Coronary artery (tissue), 2 donors: ENCODE results near the gene MTMR4.
A peak's percentile ranks its signal among the peaks of the same experiment; 100 is the strongest.
"Not testable (repeated sequence)": the region's sequence is repeated elsewhere in the genome, so short reads cannot be mapped to it uniquely, and the experiment has no call there.

Experiments used
- DNase-seq: peaks from one replicate; pipeline ENCODE4 v3.0.0-alpha.2; 2017; ENCODE audit warnings: low spot score
- H3K27ac ChIP-seq, 2 donors: fragments of 200-600 bp; sonication (generic); one replicate each; pipeline ENCODE4 v1.5.1; 2016 to 2019
- H3K4me3 ChIP-seq: fragments of 200-600 bp; sonication (generic); 2 replicates; pipeline ENCODE4 v1.5.1; 2016; ENCODE audit warnings: mild to moderate bottlenecking, moderate library complexity
- CTCF ChIP-seq: fragments of 200-600 bp; sonication (generic); IDR thresholded peaks from one replicate; pipeline ENCODE4 v1.5.1; 2019; ENCODE audit warnings: antibody characterized with exemption

Gene MTMR4

GRCh38 chr17:58493506-58493905 lies 20.9 kb downstream of the MTMR4 start:
- no peak for TF ChIP-seq CTCF
- Histone ChIP-seq H3K4me3 (no peak overlapping the region), H3K27ac (no peak overlapping the region)
- no peak for DNase-seq

GRCh38 chr17:58492238-58493121 lies 22.0 kb downstream of the MTMR4 start:
- no peak for TF ChIP-seq CTCF
- DNase-seq: no peak
- no peak overlapping the region for H3K4me3 ChIP-seq
- H3K27ac ChIP-seq: no peak overlapping the region

GRCh38 chr17:58491510-58492045 lies 22.9 kb downstream of the MTMR4 start:
- no peak for DNase-seq
- Histone ChIP-seq H3K4me3 (no peak overlapping the region), H3K27ac (no peak overlapping the region)
- no peak for TF ChIP-seq CTCF

- H3K4me3 ChIP-seq: no peak overlapping the region
- H3K27ac ChIP-seq: no peak overlapping the region
- no peak for TF ChIP-seq CTCF
- no peak for DNase-seq
Measured at GRCh38 chr17:58488428-58488890, 26.0 kb downstream of the MTMR4 start.

- peak within 1 kb of the TSS; percentile 46 for H3K4me3 ChIP-seq
- DNase-seq: no peak
- TF ChIP-seq CTCF: no peak
- H3K27ac ChIP-seq: no peak within 1 kb of the TSS
Measured at GRCh38 chr17:58487589-58488427, 26.6 kb downstream of the MTMR4 start, which contains the start of gene HSF5. Gene HSF5, minus strand, starts transcription at chr17:58488408. Its CDS starts 134 bp downstream, at chr17:58488274.

GRCh38 chr17:58484600-58484999 lies 29.8 kb downstream of the MTMR4 start:
- Histone ChIP-seq H3K4me3 (no peak overlapping the region), H3K27ac (no peak overlapping the region)
- TF ChIP-seq CTCF: no peak
- DNase-seq: no peak

GRCh38 chr17:58481798-58482197 lies 32.6 kb downstream of the MTMR4 start:
- H3K4me3 ChIP-seq, DNase-seq, H3K27ac ChIP-seq: not testable (repeated sequence)
